NCI-H69 (cell line): ENCODE data around the gene RILPL1.
"Not testable (repeated sequence)": the region's sequence is repeated elsewhere in the genome, so short reads cannot be mapped to it uniquely, and the experiment has no call there.

Source experiments
- DNase-seq: peaks from one replicate; lab custom pipeline; 2025; lab: John Stamatoyannopoulos, UW

The RILPL1 gene

DNA sequence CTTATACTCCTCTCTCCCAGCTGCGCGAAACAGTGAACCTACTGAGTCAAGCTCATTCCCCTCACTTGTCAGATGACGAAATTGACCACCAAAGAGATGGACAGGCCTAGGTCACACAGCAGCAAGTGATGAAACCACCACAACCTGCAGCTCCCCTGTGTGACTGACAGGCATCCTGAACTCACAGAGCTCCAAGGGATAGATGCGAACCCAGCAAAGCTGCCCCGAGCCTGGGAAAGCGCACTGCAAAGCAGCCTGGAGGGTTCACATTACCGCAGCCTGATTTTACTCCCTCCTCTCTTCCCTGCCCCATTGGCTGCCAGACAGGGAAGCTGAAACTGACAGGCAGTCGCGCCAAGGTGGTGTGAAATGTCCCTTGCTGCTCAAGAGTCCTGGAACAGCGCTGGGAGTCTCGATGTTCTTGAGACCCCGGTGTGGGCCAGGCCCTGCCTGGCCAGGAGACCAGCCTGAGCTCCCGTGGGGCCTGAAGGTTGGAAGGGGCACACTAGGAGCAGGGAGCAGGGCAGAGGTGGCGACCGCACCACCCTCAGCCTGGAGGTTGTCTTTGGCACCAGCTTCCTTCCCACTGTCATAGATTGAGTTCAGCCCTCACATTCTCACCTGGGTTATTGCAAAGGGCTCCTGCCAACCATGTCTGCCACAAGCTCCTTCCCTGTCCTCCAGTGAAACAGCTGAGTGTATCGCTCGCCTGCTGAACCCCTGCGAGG is 39.2 kb downstream of the RILPL1 start:
- DNase-seq: no peak

DNA sequence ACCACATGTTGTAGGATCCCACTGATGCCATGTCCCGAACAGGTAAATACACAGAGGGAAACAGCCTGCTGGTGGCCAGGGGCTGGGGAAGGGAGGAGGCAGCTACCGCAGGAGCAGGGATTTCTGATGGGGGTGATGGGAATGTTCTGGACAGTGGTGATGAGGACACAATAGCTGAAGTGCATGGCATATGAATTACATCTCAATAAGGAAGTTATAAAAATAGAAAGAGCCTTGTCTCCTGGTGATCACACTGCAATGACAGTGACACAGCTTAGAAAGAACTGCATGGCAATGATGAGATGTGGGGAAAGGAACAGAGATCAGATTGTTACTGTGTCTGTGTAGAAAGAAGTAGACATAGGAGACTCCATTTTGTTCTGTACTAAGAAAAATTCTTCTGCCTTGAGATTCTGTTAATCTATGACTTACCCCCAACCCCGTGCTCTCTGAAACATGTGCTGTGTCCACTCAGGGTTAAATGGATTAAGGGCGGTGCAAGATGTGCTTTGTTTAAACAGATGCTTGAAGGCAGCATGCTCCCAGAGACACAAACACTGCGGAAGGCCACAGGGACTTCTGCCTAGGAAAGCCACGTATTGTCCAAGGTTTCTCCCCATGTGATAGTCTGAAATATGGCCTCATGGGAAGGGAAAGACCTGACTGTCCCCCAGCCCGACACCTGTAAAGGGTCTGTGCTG is 41.0 kb downstream of the RILPL1 start:
- not testable (repeated sequence) for DNase-seq

DNA sequence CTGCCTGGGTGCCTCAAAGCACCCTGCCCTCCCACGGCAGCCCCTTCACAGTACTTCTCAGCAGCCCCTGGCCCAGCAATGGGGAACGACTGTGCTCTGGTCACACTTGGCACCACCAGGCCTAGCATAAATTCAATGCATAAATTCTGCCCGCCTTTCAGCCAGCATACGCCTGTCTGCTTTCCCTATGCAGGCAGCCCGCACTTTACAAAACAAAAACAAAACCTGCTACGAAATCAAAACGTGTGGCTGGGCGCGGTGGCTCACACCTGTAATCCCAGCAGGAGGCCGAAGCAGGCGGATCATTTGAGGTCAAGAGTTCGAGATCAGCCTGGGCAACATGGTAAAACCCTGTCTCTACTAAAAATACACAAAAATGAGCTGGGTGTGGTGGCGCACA is 42.0 kb downstream of the RILPL1 start:
- DNase-seq: no peak

DNA sequence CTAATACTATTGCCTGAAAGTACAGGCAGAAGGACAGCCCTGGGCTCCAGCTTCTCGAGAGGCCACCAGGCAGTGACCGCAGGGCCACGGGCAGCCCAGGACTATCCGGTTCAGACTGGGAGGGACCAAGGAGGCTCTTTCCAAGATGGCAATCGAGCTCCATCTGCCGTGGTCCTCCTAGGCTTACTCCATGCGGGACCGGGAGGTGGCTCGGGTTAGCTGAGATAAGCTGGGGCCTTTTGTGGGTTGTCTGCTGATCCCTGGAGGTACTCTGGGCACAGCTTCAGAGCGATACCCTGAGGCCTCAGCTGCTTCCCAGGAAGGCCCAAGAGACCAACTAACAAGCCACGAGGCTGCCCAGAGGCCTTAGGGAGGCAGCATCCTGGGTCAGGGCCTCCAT is 42.5 kb downstream of the RILPL1 start:
- DNase-seq: no peak

DNA sequence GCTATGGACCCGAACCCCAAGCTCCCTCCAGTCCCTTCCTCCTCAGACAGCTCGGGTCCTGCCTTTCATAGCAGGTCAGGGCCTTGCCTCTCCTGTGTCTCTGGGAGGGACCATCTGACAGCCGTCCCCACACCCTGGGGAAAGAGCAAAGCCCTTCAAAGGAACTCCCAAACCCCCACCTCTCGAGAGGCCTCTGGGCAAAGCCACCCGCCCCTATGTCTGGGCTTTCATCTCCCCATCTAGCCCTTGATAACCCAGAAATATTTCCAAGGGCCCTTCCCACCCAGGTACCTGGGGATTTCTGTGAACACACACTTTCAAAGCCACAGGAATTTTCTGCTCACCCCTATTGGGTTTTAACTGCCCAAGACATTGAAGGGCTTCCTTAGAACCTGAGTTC is 43.4 kb downstream of the RILPL1 start:
- no peak for DNase-seq

DNA sequence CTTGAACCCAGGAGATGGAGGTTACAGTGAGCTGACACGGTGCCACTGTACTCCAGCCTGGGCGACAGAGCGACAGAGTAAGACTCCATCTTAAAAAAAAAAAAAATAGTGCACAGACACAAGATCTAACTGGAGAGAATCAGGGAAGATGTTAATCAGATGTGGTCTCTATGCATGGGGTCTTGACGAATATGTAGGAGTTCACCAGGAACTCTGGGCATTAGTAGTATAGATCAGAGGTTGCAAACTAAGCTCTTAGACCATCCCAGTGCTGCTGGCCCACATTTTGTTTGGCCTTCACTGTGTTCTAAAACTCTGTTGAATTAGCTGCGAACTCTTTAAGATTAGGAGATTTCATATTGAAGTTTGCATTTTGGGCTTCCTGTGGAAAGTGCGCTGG is 43.9 kb downstream of the RILPL1 start:
- no peak for DNase-seq

DNA sequence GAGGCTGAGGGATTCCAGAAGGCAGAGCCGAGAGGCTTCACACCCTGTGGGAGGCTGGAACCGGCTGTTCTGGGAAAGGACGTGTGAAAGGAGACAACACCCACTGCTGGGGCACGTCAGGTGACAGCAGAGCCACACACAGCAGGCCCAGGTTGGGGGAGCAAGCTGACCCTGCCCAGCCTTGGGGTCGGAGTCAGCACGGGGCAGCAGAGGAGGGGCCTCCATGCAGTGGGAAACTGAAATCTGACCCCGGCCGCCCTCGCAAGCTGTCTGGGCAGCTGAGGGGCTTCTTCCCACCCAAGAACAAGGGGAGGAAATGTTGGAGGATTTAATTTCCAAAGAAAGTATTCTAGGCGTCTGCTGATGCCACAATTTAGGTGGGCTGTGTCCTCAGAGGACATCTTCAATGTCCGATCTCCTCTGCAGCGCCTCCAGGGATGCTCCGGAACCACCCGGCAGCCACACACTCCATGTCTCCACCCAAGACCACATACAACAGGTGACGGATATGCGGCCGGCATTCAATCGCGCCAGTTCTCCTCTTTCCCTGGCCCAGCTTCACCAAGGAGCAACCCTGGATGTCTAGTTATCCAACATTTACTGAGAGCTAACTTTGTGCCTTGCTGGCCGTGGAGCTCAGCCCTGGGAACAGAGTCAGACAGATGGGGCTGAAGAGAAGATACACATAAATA is 44.8 kb downstream of the RILPL1 start:
- DNase-seq: no peak

DNA sequence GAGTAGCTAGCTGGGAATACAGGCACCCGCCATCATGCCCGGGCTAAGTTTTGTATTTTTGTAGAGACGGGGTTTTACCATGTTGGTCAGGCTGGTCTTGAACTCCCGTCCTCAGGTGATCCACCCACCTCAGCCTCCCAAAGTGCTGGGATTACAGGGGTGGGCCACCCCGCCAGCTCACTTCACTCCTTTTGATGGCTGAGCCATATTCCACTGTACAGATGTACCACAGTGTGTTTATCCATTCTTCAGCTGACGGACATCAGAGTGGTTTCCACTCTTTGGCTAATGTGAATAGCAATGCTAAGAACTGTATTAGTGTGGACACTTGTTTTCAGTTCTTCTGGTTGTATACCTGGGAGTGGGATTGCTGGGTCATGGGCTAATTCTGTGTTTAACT is 46.1 kb downstream of the RILPL1 start:
- DNase-seq: no peak

DNA sequence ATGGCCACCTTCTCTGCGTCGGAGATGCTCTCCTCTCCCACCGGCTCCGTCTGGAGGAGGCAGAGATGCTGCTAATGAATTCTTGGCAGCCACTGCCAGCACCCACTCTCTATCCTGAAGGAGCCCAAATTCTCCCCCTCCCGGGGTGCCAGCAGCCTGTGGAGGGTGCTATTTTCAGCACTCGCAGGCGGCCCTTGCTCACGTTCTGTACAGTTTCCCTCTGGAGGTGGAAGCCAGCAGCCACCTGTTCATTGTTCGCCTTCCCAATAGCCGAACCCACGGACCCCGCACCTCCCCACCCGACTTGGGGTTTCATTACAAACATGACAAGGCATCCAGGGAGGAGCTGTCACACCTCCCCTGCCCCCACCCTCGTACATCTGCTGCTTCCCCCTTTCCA is 47.8 kb downstream of the RILPL1 start:
- DNase-seq: no peak

DNA sequence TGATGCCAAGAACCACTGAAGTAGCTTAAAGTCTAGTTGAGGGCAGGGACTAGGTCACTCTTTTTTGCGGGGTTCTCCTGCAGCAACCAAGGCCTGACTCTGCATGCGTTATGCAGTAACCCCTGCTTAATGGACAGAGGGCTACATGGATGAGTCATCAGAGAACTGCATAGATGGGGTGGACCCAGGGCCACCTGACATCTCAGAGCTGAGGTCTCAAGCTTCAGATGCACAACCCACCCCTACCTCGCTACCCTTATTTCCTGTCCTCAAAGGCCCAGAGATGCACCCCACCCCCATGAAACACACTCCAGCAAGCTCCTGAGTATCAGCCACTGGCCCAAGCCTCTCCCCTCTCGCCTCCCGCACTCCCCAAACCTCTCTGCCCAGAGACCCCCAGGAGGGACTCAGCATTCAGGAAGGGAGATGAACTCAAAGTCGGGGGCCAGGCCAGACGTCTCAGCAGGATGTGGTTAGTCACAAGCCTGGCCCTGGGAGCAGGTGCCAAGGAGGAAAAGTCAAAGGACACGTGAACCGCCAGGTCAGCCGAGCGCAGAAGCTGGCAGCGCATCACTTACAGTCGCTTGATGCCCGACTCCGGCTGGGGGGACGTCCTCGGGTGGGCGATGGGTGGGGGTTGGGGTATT is 49.8 kb downstream of the RILPL1 start:
- no peak for DNase-seq

DNA sequence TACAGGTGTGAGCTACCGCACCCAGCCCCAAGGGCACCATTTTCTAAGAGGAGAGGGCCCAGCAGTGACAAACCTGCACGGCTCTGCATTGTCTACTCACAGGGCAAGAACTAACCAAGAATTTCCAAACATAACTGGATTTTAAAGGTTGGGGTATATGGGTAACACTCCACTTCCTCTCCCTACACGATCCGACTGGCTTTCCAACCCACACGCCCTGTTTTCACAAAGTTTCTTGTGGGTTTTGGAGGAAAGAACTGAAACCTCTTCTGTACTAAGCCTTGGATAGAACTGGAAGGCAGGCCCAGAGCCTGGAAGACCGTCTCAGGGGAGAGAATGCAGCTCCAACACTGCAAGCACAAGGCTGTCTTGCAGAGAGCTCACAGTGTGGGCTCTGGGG is 50.6 kb downstream of the RILPL1 start:
- DNase-seq: no peak

DNA sequence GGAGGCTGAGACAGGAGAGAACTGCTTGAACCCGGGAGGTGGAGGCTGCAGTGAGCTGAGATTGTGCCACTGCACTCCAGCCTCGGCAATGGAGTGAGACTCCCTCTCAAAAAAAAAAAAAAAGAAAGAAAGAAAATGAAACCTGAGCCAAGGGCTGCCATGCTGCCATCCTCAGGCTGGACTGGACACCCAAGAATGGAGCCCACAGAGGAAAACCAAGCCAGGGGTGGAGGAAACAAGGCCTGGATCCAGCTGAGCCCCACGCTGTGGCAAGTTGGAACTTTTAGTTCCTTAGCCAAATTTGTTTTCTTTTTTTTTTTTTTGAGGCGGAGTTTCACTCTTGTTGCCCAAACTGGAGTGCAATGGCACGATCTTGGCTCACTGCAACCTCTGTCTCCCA is 52.3 kb downstream of the RILPL1 start:
- DNase-seq: not testable (repeated sequence)

DNA sequence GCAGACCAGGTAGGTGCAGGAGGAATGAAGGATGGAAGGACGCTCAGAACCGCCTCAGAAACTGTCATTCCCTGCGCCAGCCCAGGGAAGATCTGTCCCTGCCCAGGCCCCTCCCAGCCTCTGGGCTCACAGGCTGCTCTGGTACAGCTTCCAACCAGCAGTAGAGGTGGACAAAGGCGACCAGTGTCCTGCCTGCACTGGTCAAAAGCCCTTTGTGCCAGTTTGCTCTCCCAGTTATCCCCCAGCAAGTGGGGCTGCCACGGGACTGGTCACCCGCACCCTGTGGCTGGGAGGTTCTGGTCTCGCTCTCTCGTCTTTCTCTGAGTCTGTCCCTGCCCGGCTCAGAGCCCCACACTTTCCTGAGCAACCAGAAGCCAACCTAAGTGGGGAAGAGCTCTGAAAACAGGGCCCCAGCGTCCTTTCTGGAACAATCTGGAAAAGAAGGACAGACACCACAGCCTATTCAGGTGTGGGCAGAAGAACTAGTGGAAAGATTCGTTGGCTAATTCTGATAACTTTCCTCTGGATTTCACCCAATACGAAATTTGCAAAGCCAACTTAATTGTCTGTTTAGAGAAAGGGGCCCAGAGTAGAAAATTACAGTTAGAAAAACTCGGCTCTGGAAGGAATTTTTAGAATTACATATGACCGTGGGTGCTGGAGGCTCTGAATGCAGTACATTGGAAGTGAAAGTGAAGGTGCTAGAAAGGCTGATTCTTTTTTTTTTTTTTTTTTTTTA is 53.9 kb downstream of the RILPL1 start:
- no peak for DNase-seq

DNA sequence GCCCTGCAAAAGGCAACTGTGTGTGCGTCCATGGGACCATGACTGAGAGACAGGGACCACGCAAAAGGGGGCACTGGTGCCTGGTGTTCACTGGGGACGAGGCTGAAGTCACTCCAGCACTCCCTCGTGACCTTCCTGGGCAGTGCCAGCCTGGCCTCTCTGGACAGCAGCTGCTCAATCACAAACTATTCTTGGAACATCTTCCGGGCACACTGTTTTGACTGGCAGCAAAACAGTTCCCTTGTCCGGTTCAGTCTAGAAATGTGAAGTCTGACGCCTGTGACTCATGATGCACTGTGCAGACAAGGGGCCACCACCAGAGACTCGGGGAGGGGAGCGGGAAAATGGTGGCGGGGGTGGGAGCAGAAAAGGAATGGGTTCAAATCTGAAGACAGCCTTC is 54.8 kb downstream of the RILPL1 start:
- no peak for DNase-seq

DNA sequence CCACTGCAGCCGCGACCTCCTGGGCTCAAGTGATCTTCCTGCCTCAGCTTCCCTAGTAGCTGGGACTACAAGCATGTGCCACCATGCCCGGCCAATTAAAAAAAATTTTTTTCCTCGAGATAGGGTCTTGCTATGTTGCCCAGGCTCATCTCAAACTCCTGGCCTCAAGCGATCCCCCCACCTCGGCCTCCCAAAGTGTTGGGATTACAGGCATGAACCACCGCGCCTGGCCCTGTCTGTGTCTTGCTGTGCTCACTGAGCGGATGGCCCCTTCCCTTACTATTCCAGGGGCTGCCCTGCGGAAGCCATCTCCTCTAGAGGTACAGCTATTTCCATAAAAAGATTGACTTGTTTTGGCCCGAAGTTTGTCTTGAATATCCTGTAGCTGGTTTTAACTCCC is 55.5 kb downstream of the RILPL1 start:
- DNase-seq: no peak

DNA sequence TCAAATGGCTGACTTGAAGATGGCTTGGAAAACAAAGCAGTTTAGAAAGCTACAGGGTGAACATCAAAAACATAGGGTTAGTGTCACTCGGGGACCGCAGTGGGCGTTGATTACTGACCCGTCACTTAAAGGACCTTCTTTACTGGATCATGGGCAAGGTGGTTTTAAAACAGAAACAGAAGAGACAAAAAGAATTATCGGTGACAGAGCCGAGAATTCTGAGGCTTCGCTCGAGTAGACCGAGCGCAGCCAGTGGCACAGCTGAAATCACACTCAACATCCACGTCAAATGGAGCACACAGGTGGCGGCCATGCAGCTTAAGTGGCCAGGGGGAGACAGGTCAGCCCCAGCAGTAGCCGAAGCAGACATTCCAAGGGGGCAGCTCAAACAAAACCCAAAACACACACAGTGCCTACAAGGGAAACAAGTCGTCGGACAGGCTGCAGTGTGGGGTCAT is 58.2 kb downstream of the RILPL1 start:
- no peak for DNase-seq

DNA sequence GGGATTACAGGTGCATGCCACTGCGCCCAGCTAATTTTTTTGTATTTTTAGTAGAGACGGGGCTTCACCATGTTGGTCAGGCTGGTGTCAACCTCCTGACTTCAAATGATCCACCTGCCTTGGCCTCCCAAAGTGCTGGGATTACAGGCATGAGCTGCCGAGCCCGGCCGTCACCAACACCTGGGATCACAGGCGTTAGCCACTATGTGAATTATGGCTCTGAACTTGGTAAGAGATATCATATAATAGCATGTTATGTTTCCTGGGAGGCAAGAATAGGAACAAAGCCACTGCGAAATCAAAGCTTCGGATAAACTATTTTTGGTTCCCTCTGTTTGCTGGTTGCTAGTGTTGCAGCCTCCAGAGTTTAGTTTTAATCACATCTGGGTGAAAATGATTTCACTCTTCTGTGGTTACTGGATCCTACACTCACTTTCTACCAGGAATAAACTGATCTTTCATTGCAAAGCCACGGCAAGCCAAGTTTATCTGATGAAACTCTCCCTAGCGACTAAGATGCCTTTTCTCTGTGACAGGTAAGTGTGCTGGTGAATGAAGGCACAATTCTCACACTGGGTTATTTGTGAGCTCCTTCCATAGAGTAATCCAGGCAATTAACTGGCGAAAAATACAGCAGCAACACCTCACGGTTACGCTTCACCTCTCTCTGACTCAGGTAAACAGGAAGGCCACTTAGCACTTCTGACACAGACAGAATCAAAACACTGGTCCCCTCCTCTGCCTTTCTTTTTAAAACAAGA is 58.9 kb downstream of the RILPL1 start:
- no peak for DNase-seq

DNA sequence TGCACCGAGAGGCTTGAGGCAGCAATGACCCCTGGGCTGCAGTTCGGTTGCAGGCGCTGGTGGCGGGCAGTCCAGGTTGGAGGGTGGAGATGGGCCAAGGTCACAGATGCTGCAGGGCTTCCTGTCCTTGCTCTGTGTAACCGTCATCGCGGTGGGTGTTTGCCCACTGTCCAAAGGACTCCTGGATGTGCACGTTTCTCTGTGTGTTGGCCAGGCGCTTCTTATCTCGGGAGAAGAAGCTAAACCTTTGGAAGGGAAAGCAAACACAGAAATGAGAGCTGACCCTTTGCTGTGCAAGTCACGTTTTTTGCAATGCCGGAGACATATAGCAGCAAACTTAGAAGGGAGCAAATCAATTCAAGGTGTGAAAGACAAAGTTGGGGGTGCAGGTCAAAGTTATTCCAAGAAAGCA is 61.1 kb downstream of the RILPL1 start:
- no peak for DNase-seq

DNA sequence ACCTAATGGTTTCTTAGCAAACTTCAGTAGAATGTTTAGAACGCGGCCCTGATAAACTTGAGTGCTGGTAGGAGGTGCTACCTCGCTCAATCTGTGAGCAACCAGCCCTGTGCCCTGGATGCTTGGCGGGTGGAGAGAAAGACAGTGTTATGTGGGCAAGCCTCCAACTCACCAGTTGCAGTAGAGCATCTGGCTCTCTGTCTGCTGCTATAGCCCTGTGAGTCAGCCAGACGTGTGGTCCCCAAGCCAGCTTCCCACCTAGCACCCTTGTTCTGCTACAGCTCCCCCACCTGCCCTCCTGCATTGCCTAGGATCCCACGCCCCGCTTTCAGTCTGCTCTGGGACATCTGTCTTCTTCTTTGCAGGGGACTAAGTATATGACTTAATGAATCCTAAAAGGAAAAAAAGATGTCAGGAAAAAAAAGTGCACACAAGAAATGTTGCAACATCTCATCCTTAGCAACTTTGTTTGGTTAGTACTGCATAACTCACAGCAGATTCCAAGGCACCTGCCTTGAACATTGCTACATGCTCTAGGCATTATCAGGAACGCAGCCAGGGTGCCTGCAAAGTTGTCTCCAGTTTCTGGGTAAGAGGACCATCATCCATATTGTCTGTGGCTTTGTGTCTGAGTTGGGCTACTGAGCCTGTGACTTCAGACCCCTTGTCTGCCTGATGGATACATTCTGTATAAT is 62.0 kb downstream of the RILPL1 start:
- DNase-seq: no peak

DNA sequence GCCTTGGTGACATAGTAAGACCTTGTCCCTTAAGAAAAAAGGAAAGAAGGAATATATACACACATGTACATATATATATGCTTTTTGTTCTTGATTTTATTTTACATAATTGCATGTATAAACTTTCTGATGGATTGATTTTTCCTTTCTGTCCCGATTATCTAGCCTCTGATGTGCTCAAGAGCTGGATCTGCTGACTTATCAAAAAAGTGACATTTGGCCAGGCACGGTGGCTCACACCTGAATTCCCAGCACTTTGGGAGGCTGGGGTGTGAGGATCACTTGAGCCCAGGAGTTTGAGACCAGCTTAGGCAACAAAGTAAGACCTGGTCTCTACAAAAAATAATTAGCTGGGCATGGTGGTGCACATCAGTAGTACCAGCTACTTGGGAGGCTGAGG is 63.5 kb downstream of the RILPL1 start:
- DNase-seq: no peak

DNA sequence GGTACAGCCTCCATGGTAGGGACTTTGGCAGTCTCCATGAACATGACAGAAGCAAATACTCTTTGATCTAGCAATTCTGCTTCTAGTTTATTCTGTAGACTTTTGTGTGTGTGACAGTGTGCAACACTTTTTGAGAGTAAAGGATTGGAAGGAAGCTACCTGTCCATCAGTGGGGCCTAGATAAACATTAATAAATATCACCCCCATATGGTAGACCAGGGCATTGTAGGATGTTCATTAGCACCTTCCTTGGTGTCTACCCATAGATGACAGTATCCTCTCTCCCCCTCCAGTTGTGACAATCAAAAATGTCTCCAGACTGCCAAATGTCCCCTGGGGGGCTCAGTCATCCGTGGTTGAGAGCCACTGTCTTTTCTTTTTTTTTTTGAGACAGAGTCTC is 64.7 kb downstream of the RILPL1 start:
- no peak for DNase-seq
